Right lobe of liver (tissue), 4 donors: ENCODE data around the gene HOXD8.

Source experiments
- POLR2A ChIP-seq: fragments of 450-650 bp; IDR thresholded peaks from one replicate; pipeline ENCODE4 v1.6.1; 2017; ENCODE audit warnings: antibody characterized with exemption, mild to moderate bottlenecking
- TF ChIP-seq, protein P1 (sequence below), 4 donors: fragments of 200-600 bp in 3 of 4; fragments of 450-650 bp in 1 of 4; IDR thresholded peaks; one replicate each; pipeline versions ENCODE4 v1.5.1 to v1.8.0; 2016 to 2022; ENCODE audit warnings: antibody characterized with exemption in 4 of 4, mild to moderate bottlenecking in 2 of 4
- donor health status: DM: no; HTN: no; CAD: no.
- donor health status: DM: no; HTN: no; CAD: no.
- donor health status: DM: no; HTN: yes; CAD: no.

DNA sequence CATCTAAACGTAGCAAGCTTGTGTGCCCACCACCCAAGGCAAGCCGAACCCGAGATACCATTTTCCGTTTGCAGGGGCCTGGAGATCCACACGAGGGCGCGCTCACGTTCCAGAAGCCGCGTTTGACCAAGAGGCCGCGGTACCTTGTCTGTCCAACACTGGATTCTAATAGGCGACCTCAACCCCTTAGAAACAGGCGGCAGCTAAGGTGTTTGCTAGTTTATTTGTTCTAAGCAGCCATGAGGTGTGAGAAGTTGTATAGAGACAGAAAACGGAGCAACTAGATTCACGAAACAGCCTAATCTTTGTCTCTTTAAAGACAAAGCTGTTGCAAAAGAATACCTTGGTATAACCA is 18.2 kb upstream of the HOXD8 start:
- TF ChIP-seq POLR2A = no peak
- TF ChIP-seq, protein P1, sequence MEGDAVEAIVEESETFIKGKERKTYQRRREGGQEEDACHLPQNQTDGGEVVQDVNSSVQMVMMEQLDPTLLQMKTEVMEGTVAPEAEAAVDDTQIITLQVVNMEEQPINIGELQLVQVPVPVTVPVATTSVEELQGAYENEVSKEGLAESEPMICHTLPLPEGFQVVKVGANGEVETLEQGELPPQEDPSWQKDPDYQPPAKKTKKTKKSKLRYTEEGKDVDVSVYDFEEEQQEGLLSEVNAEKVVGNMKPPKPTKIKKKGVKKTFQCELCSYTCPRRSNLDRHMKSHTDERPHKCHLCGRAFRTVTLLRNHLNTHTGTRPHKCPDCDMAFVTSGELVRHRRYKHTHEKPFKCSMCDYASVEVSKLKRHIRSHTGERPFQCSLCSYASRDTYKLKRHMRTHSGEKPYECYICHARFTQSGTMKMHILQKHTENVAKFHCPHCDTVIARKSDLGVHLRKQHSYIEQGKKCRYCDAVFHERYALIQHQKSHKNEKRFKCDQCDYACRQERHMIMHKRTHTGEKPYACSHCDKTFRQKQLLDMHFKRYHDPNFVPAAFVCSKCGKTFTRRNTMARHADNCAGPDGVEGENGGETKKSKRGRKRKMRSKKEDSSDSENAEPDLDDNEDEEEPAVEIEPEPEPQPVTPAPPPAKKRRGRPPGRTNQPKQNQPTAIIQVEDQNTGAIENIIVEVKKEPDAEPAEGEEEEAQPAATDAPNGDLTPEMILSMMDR (IDR thresholded peaks at IDR 0.05) = peak; percentile 16 to 65 (median 52)
